Astrocyte of the cerebellum (primary cell): ENCODE measurements around the gene PHAX.

Experiments
- DNase-seq: peaks from one replicate; pipeline ENCODE4 v3.0.0-alpha.2; 2011; ENCODE audit warnings: low read depth
- H3K4me3 ChIP-seq: 2 replicates; pipeline ENCODE4 v1.5.1; 2011; ENCODE audit warnings: mild to moderate bottlenecking, low read depth, low read length, moderate library complexity
- in situ Hi-C: cut with HindIII; loops from 2 replicates; pipeline ENCODE4 v1.10.0; 2017; ENCODE audit warnings: low sequenced_read_pairs
- TF ChIP-seq, protein P1 (sequence below): IDR thresholded peaks from 2 replicates; pipeline ENCODE4 v1.5.1; 2012; ENCODE audit warnings: low read length, low read depth, moderate library complexity, mild to moderate bottlenecking; ENCODE audit errors: missing control alignments

The PHAX gene

DNA sequence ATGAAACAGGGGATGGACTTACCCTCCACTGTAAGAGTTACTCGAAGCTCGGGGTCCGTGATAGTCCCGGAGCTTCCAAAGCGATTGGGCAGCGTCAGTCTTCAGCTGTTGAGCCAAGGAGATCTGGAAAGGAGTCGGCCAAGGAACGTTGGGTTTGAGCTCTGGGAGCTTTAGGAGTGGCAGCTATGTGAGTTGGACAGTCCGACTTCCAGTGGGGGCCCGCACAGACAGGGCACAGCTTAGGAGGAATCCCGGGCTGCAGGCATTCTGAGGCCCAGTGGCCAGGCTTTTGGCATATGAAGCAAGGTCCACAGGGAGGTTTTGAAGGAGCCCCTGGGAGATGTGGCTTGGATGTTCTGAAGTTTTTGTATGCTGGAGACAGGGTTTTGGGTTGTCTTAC lies 72.7 kb downstream of the PHAX start:
- TF ChIP-seq, protein P1, sequence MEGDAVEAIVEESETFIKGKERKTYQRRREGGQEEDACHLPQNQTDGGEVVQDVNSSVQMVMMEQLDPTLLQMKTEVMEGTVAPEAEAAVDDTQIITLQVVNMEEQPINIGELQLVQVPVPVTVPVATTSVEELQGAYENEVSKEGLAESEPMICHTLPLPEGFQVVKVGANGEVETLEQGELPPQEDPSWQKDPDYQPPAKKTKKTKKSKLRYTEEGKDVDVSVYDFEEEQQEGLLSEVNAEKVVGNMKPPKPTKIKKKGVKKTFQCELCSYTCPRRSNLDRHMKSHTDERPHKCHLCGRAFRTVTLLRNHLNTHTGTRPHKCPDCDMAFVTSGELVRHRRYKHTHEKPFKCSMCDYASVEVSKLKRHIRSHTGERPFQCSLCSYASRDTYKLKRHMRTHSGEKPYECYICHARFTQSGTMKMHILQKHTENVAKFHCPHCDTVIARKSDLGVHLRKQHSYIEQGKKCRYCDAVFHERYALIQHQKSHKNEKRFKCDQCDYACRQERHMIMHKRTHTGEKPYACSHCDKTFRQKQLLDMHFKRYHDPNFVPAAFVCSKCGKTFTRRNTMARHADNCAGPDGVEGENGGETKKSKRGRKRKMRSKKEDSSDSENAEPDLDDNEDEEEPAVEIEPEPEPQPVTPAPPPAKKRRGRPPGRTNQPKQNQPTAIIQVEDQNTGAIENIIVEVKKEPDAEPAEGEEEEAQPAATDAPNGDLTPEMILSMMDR: no peak
- DNase-seq: no peak
- H3K4me3 ChIP-seq: no peak overlapping the region
- in situ Hi-C loops: loop anchor here (25.0 kb wide), 1 partner anchor 114 kb away; the partner anchor contains the start of gene LMNB1

DNA sequence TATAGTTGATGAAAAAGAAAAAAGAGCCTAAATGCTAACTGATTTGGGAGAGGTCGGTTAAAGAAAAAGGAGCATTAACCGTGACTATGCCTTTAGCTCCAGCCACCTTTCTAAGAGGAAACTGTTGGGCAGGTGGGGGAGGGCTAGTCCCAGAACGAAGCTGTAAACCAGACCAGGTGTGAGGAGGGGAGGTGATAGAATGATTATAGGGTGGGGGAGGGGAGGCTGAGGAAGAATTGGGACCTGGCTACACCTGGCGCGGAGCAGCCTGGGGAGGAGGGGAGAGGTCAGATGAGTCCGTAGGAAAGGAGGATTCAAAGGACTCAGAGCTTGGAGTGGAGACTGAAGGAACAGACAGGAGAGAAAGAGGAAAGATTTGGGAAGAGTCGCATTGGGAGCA lies 73.4 kb downstream of the PHAX start:
- TF ChIP-seq, protein P1: no peak
- no peak overlapping the region for H3K4me3 ChIP-seq
- in situ Hi-C loops: loop anchor here (25.0 kb wide), 1 partner anchor 113 kb away; the partner anchor contains the start of gene LMNB1
- no peak for DNase-seq

DNA sequence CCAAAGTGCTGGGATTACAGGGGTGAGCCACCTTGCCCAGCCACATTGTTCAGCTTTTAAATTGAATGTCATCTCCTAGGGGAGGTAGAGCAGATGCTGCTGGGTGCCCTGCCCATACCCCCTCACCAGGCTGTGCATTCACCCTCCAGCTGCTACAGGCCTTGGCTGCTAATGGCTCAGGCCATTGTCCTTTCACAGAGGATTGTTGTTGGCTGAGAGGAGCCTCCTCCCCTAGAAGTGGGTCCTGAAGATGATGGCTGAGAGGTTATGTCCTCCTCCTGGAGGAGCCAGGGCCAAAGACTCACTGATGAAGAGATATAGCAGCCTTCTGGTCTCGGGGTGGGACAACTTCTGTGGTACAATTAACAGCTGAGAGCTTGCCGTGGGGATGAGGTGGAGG lies 74.6 kb downstream of the PHAX start:
- TF ChIP-seq, protein P1: no peak
- no peak overlapping the region for H3K4me3 ChIP-seq
- DNase-seq: no peak
- in situ Hi-C loops: no loop called here

DNA sequence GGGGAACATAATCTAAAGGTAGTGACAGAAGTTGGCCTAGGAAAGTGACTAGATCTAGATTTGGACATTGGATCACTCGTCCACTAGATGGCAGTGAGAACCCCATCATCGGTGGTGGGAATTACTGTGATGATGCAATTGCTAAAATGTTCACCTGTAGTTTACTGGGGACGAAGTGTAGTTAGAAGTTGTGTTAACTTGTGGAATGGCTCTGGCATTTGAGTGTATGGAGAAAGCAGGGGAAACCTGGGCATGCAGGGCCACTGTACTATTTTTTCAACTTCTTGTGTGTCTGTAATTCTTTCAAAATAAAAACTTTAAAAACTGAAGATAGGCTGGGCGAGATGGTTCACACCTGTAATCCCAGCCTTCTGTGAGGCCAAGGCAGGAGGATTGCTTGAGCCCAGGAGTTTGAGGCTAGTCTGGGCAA lies 75.5 kb downstream of the PHAX start:
- peak; percentile 34 for DNase-seq
- TF ChIP-seq, protein P1: peak; percentile 81
- H3K4me3 ChIP-seq: no peak overlapping the region
- in situ Hi-C loops: no loop called here
